HFFc6 (cell line): ENCODE measurements around the gene NELFCD. TPM values are rescaled to one million over a fixed set of nuclear protein-coding genes. Genes with fewer than 3 reads are reported as not detected.

ENCODE experiments used
- DNase-seq: peaks from one replicate; pipeline ENCODE4 v3.0.0-alpha.2; 2018
- H3K27ac Mint-ChIP-seq: 2 replicates; pipeline ENCODE4 v1.8.0; 2020; ENCODE audit warnings: mild to moderate bottlenecking, mixed read lengths
- H3K27me3 Mint-ChIP-seq: 2 replicates; pipeline ENCODE4 v1.8.0; 2021; ENCODE audit warnings: mild to moderate bottlenecking, moderate library complexity, mixed read lengths; ENCODE audit not compliant: insufficient read depth
- H3K36me3 Mint-ChIP-seq: 2 replicates; pipeline ENCODE4 v1.8.0; 2021; ENCODE audit warnings: low read depth, mixed read lengths
- H3K4me1 Mint-ChIP-seq: 2 replicates; pipeline ENCODE4 v1.8.0; 2020; ENCODE audit warnings: low read depth, mixed read lengths
- H3K4me3 Mint-ChIP-seq: 2 replicates; pipeline ENCODE4 v1.8.0; 2020; ENCODE audit warnings: mild to moderate bottlenecking, moderate library complexity, mixed read lengths
- H3K9me3 Mint-ChIP-seq: 2 replicates; pipeline ENCODE4 v1.8.0; 2020; ENCODE audit warnings: mild to moderate bottlenecking, mixed read lengths
- total RNA-seq, 6 experiments: library from RNA; stranded (reverse); fragmentation: NEBNext Ultra II Directional; extraction: Animal tissue kit (Norgen Biotek cat#: 25700); gene quantifications; 2 replicates in 1 of 6; 3 replicates in 5 of 6; pipeline ENCODE4 v1.2.3, GENCODE V29; 2021
- TF ChIP-seq, protein P1 (sequence below): fragments of 200-600 bp; sonication (generic); IDR thresholded peaks from 2 replicates; pipeline ENCODE4 v1.5.0; 2021; ENCODE audit warnings: antibody characterized with exemption, mild to moderate bottlenecking

The NELFCD gene
- total RNA-seq, 6 experiments from 2014 or later: 52.3 to 64.0 (median 62.1) TPM

DNA sequence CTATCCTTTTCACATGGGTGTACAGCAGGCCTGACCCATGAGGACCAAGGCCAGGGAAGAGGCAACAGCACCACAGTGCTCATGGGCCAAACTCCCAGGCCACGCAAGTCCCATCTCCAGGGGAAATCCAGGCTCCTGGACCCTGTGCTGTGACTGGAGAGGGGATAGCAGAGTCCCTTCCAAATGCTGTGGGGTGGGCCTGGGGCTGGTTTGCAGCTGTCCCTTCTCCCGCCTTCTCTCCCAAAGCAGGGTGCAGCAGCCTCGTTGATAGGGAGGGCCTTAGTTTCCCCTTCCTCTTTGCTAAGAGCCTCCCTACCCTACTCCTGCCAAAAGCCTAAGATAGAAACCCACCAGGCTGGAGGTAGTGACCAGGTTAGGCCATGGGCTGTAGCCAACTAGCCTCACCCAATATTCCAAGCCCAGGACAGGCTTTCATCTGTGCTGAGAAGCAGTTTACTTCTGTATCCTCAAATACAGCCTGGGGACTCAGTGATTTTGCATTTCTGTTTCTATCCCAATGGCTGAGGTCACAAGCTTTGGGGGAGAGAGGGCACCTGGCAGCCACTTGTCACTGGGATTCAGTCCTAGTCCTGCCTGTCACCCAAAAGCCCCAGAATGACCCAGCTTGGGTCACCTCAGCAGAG is 24.6 kb downstream of the NELFCD start:
- peak overlapping the region; percentile 87 for H3K4me3 Mint-ChIP-seq
- H3K4me1 Mint-ChIP-seq: peaks cover 28% of the 10 kb centered on the region
- TF ChIP-seq, protein P1, sequence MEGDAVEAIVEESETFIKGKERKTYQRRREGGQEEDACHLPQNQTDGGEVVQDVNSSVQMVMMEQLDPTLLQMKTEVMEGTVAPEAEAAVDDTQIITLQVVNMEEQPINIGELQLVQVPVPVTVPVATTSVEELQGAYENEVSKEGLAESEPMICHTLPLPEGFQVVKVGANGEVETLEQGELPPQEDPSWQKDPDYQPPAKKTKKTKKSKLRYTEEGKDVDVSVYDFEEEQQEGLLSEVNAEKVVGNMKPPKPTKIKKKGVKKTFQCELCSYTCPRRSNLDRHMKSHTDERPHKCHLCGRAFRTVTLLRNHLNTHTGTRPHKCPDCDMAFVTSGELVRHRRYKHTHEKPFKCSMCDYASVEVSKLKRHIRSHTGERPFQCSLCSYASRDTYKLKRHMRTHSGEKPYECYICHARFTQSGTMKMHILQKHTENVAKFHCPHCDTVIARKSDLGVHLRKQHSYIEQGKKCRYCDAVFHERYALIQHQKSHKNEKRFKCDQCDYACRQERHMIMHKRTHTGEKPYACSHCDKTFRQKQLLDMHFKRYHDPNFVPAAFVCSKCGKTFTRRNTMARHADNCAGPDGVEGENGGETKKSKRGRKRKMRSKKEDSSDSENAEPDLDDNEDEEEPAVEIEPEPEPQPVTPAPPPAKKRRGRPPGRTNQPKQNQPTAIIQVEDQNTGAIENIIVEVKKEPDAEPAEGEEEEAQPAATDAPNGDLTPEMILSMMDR: no peak
- H3K36me3 Mint-ChIP-seq: peaks cover 13% of the 10 kb centered on the region
- DNase-seq: no peak
- no peaks in the 10 kb centered on the region for H3K9me3 Mint-ChIP-seq
- peak overlapping the region; percentile 78 for H3K27ac Mint-ChIP-seq
- no peaks in the 10 kb centered on the region; the same call in 1 of the 2 replicates for H3K27me3 Mint-ChIP-seq

DNA sequence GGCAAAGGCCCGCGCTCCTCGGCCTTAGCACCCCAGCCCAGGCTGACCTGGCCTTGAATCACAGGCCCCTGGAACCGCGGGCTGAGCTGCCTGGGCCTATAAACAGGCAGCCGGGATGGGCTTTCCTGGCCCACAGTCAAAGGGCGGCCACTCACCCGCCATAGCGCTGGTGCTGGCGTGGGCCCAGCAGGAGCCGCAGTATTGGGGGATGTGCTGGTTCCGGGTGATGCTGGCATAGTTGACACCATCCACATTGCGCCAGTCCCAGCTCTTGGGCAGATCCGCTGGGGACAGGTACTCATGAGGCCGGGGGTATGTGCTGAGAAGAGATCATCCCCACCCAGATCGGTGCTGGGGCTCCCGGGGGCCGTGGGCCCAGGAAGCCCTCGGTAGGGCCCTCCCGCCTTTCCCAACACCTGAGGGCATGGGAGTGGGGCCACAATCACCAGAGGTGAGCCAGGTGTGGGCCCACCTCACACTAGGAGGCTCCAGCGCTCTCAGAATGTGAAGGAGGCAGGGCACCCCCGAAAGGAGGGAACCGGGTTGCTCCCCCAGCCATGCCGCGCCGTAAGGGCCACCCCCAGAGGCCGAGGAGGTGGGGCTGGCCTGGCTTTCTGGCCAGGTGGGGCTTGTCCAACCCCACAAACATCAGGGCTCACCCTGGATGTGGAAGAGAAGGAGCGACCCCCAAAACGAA is 25.3 kb downstream of the NELFCD start:
- Mint-ChIP-seq H3K36me3 (peaks cover 12% of the 10 kb centered on the region), H3K4me1 (peaks cover 35% of the 10 kb centered on the region), H3K4me3 (peak overlapping the region; percentile 87), H3K27ac (peak overlapping the region; percentile 78), H3K27me3 (no peaks in the 10 kb centered on the region; the same call in 1 of the 2 replicates), H3K9me3 (no peaks in the 10 kb centered on the region)
- TF ChIP-seq, protein P1: no peak
- DNase-seq: peak; percentile 19

DNA sequence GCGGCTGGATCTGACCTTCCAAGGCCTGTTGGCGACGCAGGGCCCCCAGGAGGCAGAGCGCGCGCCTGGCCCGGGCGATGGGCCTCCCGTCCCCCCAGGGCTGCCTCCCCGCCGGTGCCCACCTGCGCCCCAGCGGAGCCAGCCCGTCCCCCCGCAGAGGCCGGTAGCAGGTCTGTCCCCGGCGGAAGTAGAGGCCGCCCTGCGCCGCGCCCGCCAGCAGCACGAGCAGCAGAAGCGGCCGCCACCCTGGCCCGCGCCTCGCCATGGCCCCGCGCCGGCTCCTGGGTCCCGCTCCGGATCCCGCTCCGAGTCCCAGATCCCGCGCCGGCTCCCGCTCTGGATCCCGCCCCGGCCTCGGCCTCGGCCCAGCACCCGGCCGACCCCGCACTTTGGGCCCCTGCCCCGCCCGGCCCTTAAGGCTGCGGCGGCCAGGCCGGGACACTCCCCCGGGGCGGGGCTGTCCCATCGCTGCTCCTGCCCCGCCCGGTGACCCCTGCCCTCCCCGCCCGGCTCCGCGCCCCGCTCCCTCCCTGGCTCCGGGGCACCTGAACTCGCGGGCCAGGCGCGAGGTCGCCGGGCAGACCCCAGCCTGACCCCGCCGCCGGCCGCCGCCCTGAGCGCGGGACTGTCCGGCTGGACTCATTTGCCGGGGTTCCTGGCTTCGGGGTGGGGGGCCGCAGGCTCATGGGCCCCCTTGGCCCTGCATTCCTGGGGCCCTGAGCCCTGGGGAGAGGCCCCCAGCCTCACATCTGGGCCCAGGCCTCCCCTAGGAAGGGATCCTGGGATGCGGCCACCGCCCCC is 26.0 kb downstream of the NELFCD start, which contains the start of gene CTSZ:
Gene CTSZ, minus strand, starts transcription at position 391 of the 801 bp plus-strand sequence. Its CDS starts 126 bp downstream, at position 265.
- Mint-ChIP-seq H3K9me3 (no peaks in the 10 kb centered on the region), H3K4me3 (peak within 1 kb of the TSS; percentile 87), H3K4me1 (peaks cover 40% of the 10 kb centered on the region), H3K27ac (peak within 1 kb of the TSS; percentile 78), H3K36me3 (peaks cover 7% of the 10 kb centered on the region; the same call in 1 of the 2 replicates), H3K27me3 (no peaks in the 10 kb centered on the region; the same call in 1 of the 2 replicates)
- TF ChIP-seq, protein P1: no peak
- no peak for DNase-seq

DNA sequence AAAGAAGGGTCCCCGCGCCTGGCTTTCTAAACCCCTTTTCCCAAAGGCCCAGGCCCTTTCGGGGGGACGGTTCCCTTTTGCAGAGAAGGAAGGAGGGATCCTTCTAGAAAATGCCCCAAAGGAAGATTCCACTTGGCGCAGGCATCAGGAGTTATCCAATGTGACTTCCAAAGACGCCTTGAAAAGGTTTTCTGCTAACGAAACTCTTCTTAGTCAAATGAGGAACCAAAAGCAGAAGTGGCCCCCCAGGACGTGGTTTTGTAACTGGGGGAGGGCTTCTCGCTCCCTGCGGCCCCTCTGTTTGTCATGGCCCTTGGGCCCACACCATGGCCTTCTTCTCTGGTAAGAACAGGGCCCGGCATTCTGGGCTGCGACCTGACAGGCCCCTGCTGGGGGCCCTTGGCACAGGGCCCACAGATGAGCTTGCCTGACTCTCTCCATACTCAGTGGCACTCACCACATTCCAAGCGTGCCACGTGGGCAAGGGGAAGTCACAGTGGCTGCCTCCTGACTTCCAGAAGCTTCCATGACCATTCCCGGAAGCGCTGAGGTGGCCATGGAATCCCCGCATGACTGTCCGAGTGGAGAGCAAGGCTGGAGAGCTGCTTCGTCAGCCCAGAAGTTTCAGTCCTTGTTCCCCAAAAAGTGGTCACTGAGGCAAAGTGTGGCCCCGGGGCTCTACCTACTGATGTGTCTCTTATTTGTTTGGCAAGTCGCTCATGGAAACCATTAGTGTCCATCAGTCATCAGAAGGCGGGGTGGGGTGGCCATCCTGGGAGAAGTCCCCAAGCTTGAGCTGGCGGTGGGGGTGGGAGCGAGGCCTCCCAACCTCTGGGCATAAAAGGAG is 26.8 kb downstream of the NELFCD start:
- Mint-ChIP-seq H3K9me3 (no peaks in the 10 kb centered on the region), H3K4me3 (peak overlapping the region; percentile 60), H3K27me3 (no peaks in the 10 kb centered on the region; the same call in 1 of the 2 replicates), H3K4me1 (peaks cover 40% of the 10 kb centered on the region), H3K36me3 (peaks cover 7% of the 10 kb centered on the region; the same call in 1 of the 2 replicates), H3K27ac (peak overlapping the region; percentile 53)
- TF ChIP-seq, protein P1: no peak
- DNase-seq: no peak
